Measurements from ENCODE around the gene SLC47A1.

Gene SLC47A1

DNA sequence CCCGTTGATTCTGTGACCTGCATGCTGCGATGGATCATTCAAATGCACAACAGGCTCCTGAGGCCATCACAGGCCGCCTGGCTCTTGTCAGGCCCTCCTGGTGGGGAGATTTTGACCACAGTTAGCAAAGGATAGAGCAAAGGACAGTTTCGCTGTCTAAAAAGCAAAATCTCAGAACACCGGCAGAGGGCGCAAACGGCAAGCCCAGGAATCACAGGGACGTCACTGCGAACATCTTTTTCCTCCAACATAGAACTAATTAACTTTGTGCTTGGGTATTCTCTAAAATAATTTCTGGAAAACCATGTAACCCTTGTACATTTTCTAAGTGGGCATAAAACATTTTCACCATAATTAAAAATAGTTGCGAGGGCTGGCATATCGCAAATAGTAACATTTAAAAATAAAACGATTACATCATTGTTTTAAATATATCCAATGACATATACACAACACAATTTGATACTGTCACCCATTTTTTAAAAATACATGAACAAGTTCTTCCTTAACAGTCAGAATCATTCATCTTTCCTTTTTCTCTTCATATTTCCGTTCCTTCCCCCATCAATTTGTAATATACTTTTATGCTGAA lies 19.7 kb upstream of the SLC47A1 start (continued):
- TF ChIP-seq SP3 (tag by site-specific recombination; IDR thresholded peaks at IDR 0.05) (no peak), ZNF266 (tag by site-specific recombination; IDR thresholded peaks at IDR 0.05; ENCODE audit: low read depth) (no peak), ZFHX2 (tag by site-specific recombination; conservative IDR thresholded peaks at IDR 0.05) (no peak), GLI4 (tag by site-specific recombination; IDR thresholded peaks at IDR 0.05) (no peak), ZNF501 (tag by site-specific recombination; IDR thresholded peaks at IDR 0.05) (no peak), ZBTB1 (tag by site-specific recombination; IDR thresholded peaks at IDR 0.05) (no peak), CTCF (tag by site-specific recombination; IDR thresholded peaks at IDR 0.05) (peak; percentile 82), ZNF223 (tag by site-specific recombination; IDR thresholded peaks at IDR 0.05) (no peak), ZNF214 (tag by site-specific recombination; IDR thresholded peaks at IDR 0.05; ENCODE audit: borderline replicate concordance) (no peak), ZNF23 (tag by site-specific recombination; IDR thresholded peaks at IDR 0.05; ENCODE audit: borderline replicate concordance) (no peak), ZBTB7A (tag by site-specific recombination; IDR thresholded peaks at IDR 0.05; ENCODE audit: low read depth) (no peak), ZNF211 (tag by site-specific recombination; IDR thresholded peaks at IDR 0.05; ENCODE audit: low read depth) (no peak), ZNF549 (tag by site-specific recombination; IDR thresholded peaks at IDR 0.05) (no peak), ZNF513 (tag by site-specific recombination; IDR thresholded peaks at IDR 0.05) (no peak), ZNF571 (tag by site-specific recombination; IDR thresholded peaks at IDR 0.05) (no peak), ZBTB48 (tag by site-specific recombination; IDR thresholded peaks at IDR 0.05) (no peak), ZNF121 (tag by site-specific recombination; IDR thresholded peaks at IDR 0.05) (no peak), ZNF544 (tag by site-specific recombination; IDR thresholded peaks at IDR 0.05) (no peak), ZNF792 (tag by site-specific recombination; IDR thresholded peaks at IDR 0.05) (no peak), ZNF449 (tag by site-specific recombination; IDR thresholded peaks at IDR 0.05) (no peak), ZNF37A (tag by site-specific recombination; IDR thresholded peaks at IDR 0.05) (no peak), SP7 (tag by site-specific recombination; IDR thresholded peaks at IDR 0.05) (peak; percentile 46; the same call in 1 of the 2 replicates), ZNF654 (tag by site-specific recombination; IDR thresholded peaks at IDR 0.05; ENCODE audit: low read depth) (peak; percentile 91), REPIN1 (tag by site-specific recombination; IDR thresholded peaks at IDR 0.05; ENCODE audit: low read depth) (no peak), ZNF692 (tag by site-specific recombination; IDR thresholded peaks at IDR 0.05) (0 out of 2 replicates have a peak, but pooled peaks have one; percentile 31), GFI1B (tag by site-specific recombination; IDR thresholded peaks at IDR 0.05) (no peak), KLF9 (tag by site-specific recombination; IDR thresholded peaks at IDR 0.05; ENCODE audit: low read depth) (no peak), ZNF221 (tag by site-specific recombination; IDR thresholded peaks at IDR 0.05; ENCODE audit: borderline replicate concordance) (no peak), ZNF658 (tag by site-specific recombination; IDR thresholded peaks at IDR 0.05) (no peak), ZNF626 (tag by site-specific recombination; IDR thresholded peaks at IDR 0.05) (no peak), ZNF324 (tag by site-specific recombination; IDR thresholded peaks at IDR 0.05) (peak; percentile 48; the same call in 1 of the 2 replicates)
- TF ChIP-seq, protein P1, sequence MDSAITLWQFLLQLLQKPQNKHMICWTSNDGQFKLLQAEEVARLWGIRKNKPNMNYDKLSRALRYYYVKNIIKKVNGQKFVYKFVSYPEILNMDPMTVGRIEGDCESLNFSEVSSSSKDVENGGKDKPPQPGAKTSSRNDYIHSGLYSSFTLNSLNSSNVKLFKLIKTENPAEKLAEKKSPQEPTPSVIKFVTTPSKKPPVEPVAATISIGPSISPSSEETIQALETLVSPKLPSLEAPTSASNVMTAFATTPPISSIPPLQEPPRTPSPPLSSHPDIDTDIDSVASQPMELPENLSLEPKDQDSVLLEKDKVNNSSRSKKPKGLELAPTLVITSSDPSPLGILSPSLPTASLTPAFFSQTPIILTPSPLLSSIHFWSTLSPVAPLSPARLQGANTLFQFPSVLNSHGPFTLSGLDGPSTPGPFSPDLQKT (IDR thresholded peaks at IDR 0.05; ENCODE audit: borderline replicate concordance, low read depth, low read length), result no peak
- TF ChIP-seq, protein P2, sequence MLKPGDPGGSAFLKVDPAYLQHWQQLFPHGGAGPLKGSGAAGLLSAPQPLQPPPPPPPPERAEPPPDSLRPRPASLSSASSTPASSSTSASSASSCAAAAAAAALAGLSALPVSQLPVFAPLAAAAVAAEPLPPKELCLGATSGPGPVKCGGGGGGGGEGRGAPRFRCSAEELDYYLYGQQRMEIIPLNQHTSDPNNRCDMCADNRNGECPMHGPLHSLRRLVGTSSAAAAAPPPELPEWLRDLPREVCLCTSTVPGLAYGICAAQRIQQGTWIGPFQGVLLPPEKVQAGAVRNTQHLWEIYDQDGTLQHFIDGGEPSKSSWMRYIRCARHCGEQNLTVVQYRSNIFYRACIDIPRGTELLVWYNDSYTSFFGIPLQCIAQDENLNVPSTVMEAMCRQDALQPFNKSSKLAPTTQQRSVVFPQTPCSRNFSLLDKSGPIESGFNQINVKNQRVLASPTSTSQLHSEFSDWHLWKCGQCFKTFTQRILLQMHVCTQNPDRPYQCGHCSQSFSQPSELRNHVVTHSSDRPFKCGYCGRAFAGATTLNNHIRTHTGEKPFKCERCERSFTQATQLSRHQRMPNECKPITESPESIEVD (tag by site-specific recombination; IDR thresholded peaks at IDR 0.05), result 0 out of 2 replicates have a peak, but pooled peaks have one; percentile 5

All from HEK293 (cell line).